Common myeloid progenitor, CD34-positive (primary cell): ENCODE measurements around the gene ARID3A.

Source experiments
- CTCF ChIA-PET: fragments of 350-600 bp; sonication (Branson Sonifier 250); formaldehyde crosslinking; loops from one replicate; lab custom pipeline; 2021; ENCODE audit warnings: antibody characterized with exemption; lab: Charles Lee
- POLR2A ChIA-PET: fragments of 350-600 bp; sonication (Branson Sonifier 250); formaldehyde crosslinking; loops from one replicate; lab custom pipeline; 2021; ENCODE audit warnings: antibody characterized with exemption; lab: Charles Lee
- DNase-seq, 3 donors: peaks; one replicate each; pipeline versions ENCODE4 v3.0.0 to v3.0.0-alpha.2; 2013
- H3K27ac ChIP-seq, 2 experiments: 1 replicate in 1 of 2; 2 replicates in 1 of 2; pipeline ENCODE4 v1.7.0; 2013; ENCODE audit warnings: inconsistent platforms in 2 of 2, low read length in 2 of 2, mild to moderate bottlenecking in 2 of 2, low read depth in 1 of 2, moderate library complexity in 1 of 2; ENCODE audit not compliant: severe bottlenecking in 2 of 2, insufficient read depth in 1 of 2, poor library complexity in 1 of 2
- H3K27me3 ChIP-seq, 5 experiments: replicated peaks in 2 of 5; 1 replicate in 3 of 5; 2 replicates in 2 of 5; pipeline versions ENCODE4 v1.6.1 to v1.7.0; 2013; ENCODE audit warnings: low read length in 4 of 5, mild to moderate bottlenecking in 2 of 5, moderate library complexity in 2 of 5, inconsistent platforms in 1 of 5; ENCODE audit not compliant: insufficient read depth in 5 of 5, control insufficient read depth in 4 of 5
- H3K36me3 ChIP-seq, 4 experiments: 1 replicate in 2 of 4; 2 replicates in 2 of 4; pipeline versions ENCODE4 v1.6.1 to v1.7.0; 2013; ENCODE audit warnings: low read length in 3 of 4, control low read depth in 1 of 4, mild to moderate bottlenecking in 1 of 4; ENCODE audit not compliant: control insufficient read depth in 4 of 4, insufficient read depth in 4 of 4
- H3K4me1 ChIP-seq, 4 experiments: 1 replicate in 3 of 4; 2 replicates in 1 of 4; pipeline versions ENCODE4 v1.6.1 to v1.7.1; 2013; ENCODE audit warnings: low read length in 3 of 4, mild to moderate bottlenecking in 3 of 4, control low read depth in 1 of 4, inconsistent platforms in 1 of 4, moderate library complexity in 1 of 4; ENCODE audit not compliant: control insufficient read depth in 4 of 4, insufficient read depth in 4 of 4; ENCODE audit errors: control extremely low read depth in 1 of 4
- H3K4me3 ChIP-seq, 7 experiments: 1 replicate in 4 of 7; 2 replicates in 3 of 7; pipeline versions ENCODE4 v1.5.1 to v1.7.0; 2013; ENCODE audit warnings: mild to moderate bottlenecking in 7 of 7, low read length in 6 of 7, moderate library complexity in 6 of 7, inconsistent platforms in 2 of 7, low read depth in 2 of 7, control low read depth in 1 of 7; ENCODE audit not compliant: insufficient read depth in 4 of 7, control insufficient read depth in 1 of 7; ENCODE audit errors: extremely low read depth in 1 of 7
- H3K9me3 ChIP-seq, 5 experiments: 1 replicate in 4 of 5; 2 replicates in 1 of 5; pipeline versions ENCODE4 v1.6.1 to v1.7.1; 2013; ENCODE audit warnings: low read length in 4 of 5, mild to moderate bottlenecking in 2 of 5, inconsistent platforms in 1 of 5, low read depth in 1 of 5, moderate library complexity in 1 of 5; ENCODE audit not compliant: control insufficient read depth in 4 of 5, insufficient read depth in 2 of 5; ENCODE audit errors: control extremely low read depth in 1 of 5
- WGBS: methylation state at CpG from one replicate; pipeline ENCODE4 v1.1.5; 2013; ENCODE audit not compliant: insufficient coverage; 5-methylcytosine and 5-hydroxymethylcytosine counted together

ARID3A gene

DNA sequence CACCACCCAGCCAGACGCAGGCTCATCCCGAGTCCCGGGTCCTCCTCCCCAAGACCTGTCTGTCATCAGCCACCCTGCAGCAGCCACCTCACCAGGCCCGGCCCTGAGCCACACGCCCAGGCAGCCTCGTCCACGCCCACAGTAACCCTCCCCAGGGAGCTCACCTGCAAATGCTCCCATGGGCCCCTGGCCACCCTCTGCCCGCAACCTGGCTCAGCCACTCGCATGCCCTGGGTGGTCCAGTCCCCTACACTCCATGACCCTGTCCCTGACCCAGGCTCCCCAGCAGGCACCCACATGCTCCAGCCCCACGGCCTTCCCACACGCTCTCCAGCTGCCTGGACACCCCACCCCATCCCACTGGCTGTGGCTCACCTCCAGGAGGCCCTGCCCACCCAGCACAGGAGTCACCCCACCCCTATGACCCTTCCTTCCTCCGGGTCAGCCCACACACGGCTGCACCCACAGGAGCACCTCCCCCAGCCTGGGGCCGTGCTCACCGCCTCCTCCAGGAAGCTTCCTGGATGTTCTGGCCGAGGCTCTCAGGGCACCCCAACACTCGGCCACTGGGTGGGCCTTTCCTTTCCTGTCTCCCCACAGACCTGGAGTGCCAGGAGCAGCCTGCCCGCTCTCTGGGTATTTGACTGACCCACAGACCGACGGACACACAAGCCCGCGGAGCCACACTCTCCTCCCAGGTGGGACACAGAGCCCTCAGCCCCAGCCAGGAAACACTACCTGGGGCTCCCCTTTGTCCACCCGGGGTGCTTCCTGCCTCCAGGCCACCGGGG, 91.5 kb downstream of the ARID3A start:
- no peak for DNase-seq
- Histone ChIP-seq H3K27me3 (no peaks in the 10 kb centered on the region), H3K36me3 (peaks cover 2 to 60% (median 23%) of the 10 kb centered on the region in 4 experiments), H3K4me3 (no peak overlapping the region), H3K4me1 (peaks cover 0 to 45% (median 40%) of the 10 kb centered on the region in 4 experiments), H3K27ac (peak overlapping the region in 1 of 2 experiments; percentile 61), H3K9me3 (no peaks in the 10 kb centered on the region)
- CTCF ChIA-PET = interaction anchor here (0.9 to 1.2 kb wide), 2 partner anchors 93 to 197 kb away, joined by 3 read pairs; no protein-coding TSS in a partner anchor
- 85% methylated on average over 21 of the region's 24 CpGs for WGBS
- POLR2A ChIA-PET = no interaction called here

GRCh38 chr19:1017906-1018305, 92.1 kb downstream of the ARID3A start:
- WGBS = 88% methylated on average over 9 of the region's 9 CpGs
- ChIA-PET POLR2A (no interaction called here), CTCF (no interaction called here)
- Histone ChIP-seq H3K9me3 (no peaks in the 10 kb centered on the region), H3K36me3 (peaks cover 2 to 55% (median 18%) of the 10 kb centered on the region in 4 experiments), H3K27ac (peak overlapping the region; percentile 25 to 61), H3K4me1 (peaks cover 0 to 45% (median 41%) of the 10 kb centered on the region in 4 experiments), H3K27me3 (no peaks in the 10 kb centered on the region), H3K4me3 (no peak overlapping the region)
- DNase-seq = no peak

DNA sequence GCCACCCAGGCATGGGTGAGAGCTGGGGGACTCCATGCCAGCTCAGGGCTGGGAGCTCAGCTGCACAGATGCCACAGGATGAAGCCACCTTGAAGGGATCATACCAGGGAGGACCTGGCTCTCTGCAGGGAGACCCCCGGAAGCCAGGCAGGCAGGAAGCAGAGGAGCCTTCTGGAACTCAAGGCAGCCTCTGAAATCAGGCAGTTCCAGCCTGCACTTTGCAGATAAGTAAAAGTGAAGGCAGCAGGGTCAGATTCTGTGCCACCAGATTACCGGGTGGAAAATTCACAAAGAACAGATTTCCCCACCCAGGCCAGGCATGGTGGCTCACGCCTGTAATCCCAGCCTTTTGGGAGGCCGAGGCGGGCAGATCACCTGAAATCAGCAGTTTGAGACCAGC, 92.6 kb downstream of the ARID3A start:
- WGBS = 78% methylated on average over 5 of the region's 5 CpGs
- Histone ChIP-seq H3K27me3 (no peaks in the 10 kb centered on the region), H3K9me3 (no peaks in the 10 kb centered on the region), H3K36me3 (peaks cover 1 to 51% (median 13%) of the 10 kb centered on the region in 4 experiments), H3K4me3 (no peak overlapping the region), H3K4me1 (peaks cover 0 to 45% (median 41%) of the 10 kb centered on the region in 4 experiments), H3K27ac (peak overlapping the region; percentile 25 to 61)
- ChIA-PET POLR2A (interaction anchor here (0.7 kb wide), 1 partner anchor 174 kb away, joined by 4 read pairs; no protein-coding TSS in a partner anchor), CTCF (interaction anchor here (0.8 kb wide), 1 partner anchor 30 kb away, joined by 4 read pairs; no protein-coding TSS in a partner anchor)
- DNase-seq = peak in 1 of 3 donors; percentile 65

DNA sequence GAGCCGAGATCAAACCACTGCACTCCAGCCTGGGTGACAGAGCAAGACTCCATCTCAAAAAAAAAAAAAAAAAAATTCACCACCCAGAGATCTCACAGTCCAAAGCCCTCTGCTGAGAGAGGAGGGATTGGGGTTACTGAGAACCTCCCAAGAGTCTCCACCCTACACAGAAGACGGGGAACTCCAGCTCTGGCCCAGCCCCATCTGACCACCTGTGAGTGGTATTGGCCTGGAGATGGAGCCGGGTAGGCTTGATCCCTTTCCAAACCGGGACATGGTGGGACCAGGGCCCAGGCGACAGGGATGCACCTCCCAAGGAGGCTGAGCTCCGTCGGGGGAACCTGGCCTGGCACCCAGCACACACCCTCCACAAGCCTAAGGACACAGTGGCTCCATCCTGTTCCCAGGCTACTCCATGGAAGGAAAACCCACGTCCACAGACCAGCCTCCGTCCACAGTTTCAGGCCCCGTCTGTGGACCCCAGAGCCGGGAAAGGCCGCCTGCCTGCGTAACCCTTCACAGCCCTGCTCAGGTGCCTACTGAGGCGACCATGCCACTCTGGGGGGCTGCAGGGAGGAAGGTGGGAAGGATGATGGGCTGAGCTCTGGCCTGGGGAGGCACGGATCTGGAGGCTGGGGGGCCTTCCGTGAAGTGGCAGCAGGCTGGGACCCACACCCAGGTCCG, 93.2 kb downstream of the ARID3A start:
- no peak for DNase-seq
- no peaks in the 10 kb centered on the region for H3K9me3 ChIP-seq

DNA sequence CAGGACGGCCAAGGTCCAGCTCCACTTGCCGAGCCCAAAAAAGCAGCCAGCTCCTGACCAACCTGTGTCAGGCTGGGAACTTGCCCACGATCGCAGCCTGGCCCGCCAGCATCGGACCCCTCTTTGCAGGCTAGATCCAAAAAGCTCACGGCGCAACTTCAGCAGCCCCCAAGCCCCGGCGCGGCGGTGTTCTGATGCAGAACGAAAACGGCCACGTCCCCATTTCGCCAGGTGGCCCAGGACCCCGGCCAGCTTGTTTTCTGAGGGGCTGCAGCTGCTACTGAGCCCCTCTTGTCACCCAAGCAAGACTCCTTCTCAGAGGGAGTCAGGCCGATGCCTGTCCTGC, 93.8 kb downstream of the ARID3A start:
- ChIA-PET CTCF (interaction anchor here (0.7 to 1.8 kb wide), 7 partner anchors 14 to 156 kb away, joined by 3 to 7 read pairs (median 3); partner anchors contain the start of gene GRIN3B), POLR2A (interaction anchor here (0.7 kb wide), 1 partner anchor 23 kb away, joined by 4 read pairs; no protein-coding TSS in a partner anchor)
- H3K9me3 ChIP-seq = no peaks in the 10 kb centered on the region
- H3K4me1 ChIP-seq = peaks cover 0 to 45% (median 41%) of the 10 kb centered on the region in 4 experiments
- 82% methylated on average over 17 of the region's 18 CpGs for WGBS
- H3K36me3 ChIP-seq = peaks cover 0 to 39% (median 6%) of the 10 kb centered on the region in 4 experiments
- no peak for DNase-seq
- H3K4me3 ChIP-seq = peak overlapping the region; percentile 66 to 97 (median 91)
- no peaks in the 10 kb centered on the region for H3K27me3 ChIP-seq
- peak overlapping the region; percentile 99 for H3K27ac ChIP-seq

More for the DNA sequence above, 93.2 kb downstream of the ARID3A start:
- peak overlapping the region in 1 of 2 experiments; percentile 99 for H3K27ac ChIP-seq
- WGBS = 84% methylated on average over 9 of the region's 17 CpGs
- ChIA-PET CTCF (interaction anchor here (0.7 to 1.8 kb wide), 8 partner anchors 13 to 155 kb away, joined by 3 to 7 read pairs (median 3); partner anchors contain the start of gene GRIN3B), POLR2A (interaction anchor here (0.7 kb wide), 1 partner anchor 173 kb away, joined by 4 read pairs; no protein-coding TSS in a partner anchor)
- H3K4me3 ChIP-seq = peak overlapping the region in 6 of 7 experiments; percentile 13 to 97 (median 89)
- H3K4me1 ChIP-seq = peaks cover 0 to 45% (median 41%) of the 10 kb centered on the region in 4 experiments
- H3K36me3 ChIP-seq = peaks cover 0 to 44% (median 8%) of the 10 kb centered on the region in 4 experiments
- H3K27me3 ChIP-seq = no peaks in the 10 kb centered on the region

- Histone ChIP-seq H3K27me3 (no peaks in the 10 kb centered on the region), H3K27ac (peak overlapping the region; percentile 99), H3K4me3 (peak overlapping the region; percentile 66 to 97 (median 91)), H3K4me1 (peaks cover 0 to 45% (median 41%) of the 10 kb centered on the region in 4 experiments), H3K9me3 (no peaks in the 10 kb centered on the region), H3K36me3 (peaks cover 0 to 32% (median 6%) of the 10 kb centered on the region in 4 experiments)
- WGBS = under 1% methylated on average over 59 of the region's 60 CpGs
- CTCF ChIA-PET = interaction anchor here (1.0 to 1.8 kb wide), 6 partner anchors 15 to 68 kb away, joined by 3 to 7 read pairs (median 3); partner anchors contain the start of gene GRIN3B
- peak in 1 of 3 donors; percentile 70 for DNase-seq
- POLR2A ChIA-PET = interaction anchor here (0.5 to 1.5 kb wide), 4 partner anchors 24 to 174 kb away, joined by 3 to 6 read pairs (median 4); partner anchors contain the start of gene WDR18
Measured at GRCh38 chr19:1019980-1020867, 94.4 kb downstream of the ARID3A start.
